Measurements from ENCODE around the gene MAGEA6.
"Not testable (repeated sequence)": the region's sequence is repeated elsewhere in the genome, so short reads cannot be mapped to it uniquely, and the experiment has no call there.

MAGEA6 gene, protein sequence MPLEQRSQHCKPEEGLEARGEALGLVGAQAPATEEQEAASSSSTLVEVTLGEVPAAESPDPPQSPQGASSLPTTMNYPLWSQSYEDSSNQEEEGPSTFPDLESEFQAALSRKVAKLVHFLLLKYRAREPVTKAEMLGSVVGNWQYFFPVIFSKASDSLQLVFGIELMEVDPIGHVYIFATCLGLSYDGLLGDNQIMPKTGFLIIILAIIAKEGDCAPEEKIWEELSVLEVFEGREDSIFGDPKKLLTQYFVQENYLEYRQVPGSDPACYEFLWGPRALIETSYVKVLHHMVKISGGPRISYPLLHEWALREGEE

GRCh38 chrX:152769549-152770289 lies at the start of gene MAGEA6:
TSS of gene MAGEA6 (minus strand) at chrX:152769689. CDS start at chrX:152767650, 2,039 bp downstream.
- DNase-seq (ENCODE audit: low read depth): not testable (repeated sequence)

- no peak for DNase-seq (ENCODE audit: low read depth)
Measured at GRCh38 chrX:152819266-152819665, 49.8 kb upstream of the MAGEA6 start.

- no peak for DNase-seq (ENCODE audit: low read depth)
Measured at GRCh38 chrX:152818356-152818755, 48.9 kb upstream of the MAGEA6 start.

DNA sequence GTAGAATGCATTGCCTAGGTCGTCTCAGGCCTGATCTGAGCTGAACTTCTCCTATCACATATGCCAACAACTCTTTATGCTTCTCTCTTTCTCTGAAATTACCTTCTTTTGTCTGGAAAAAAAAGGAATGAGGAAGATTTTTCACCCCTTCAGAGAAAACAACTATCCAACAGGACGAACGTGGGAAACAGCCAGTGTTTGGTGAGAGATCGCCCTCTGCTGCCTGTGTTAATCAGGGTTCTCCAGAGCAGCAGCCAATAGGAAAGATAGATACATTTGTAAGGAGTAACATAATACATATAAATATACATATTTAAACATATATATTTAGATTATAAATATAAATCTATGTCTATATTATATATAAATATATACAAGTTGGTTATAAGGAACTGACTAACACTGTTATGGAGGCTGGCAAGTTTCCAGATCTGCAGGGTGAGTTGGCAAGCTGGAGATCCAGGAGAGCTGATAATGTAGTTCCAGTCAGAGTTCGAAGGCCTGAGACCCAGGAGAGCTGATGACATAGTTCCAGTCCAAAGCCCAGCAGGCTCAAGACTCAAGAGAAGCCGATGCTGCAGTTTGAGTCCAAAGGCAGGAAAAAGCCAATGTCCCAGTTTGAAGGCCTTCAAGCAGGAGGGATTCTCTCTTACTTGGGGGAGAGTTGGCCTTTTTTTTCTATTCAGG lies 47.7 kb upstream of the MAGEA6 start:
- no peak for DNase-seq (ENCODE audit: low read depth)

DNA sequence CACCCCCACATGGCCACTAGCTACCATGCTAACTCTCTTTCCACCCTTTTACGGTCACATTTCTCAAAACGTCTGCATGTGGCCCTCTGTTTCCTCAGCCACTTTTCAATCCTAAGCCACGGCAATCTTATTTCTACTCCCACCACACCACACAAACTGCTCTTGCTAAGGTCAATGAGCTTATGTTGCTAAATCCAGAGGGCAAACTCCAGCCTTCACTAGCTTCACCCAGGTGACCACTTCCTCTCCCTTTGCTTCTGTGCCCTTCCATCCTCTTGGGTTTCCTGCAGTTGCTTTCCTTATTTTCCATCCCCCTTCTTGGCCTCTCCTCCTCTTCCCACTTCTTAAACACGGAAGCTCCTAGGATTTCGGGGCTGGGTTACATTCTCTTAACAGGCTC lies 44.6 kb upstream of the MAGEA6 start:
- DNase-seq (ENCODE audit: low read depth): no peak

DNA sequence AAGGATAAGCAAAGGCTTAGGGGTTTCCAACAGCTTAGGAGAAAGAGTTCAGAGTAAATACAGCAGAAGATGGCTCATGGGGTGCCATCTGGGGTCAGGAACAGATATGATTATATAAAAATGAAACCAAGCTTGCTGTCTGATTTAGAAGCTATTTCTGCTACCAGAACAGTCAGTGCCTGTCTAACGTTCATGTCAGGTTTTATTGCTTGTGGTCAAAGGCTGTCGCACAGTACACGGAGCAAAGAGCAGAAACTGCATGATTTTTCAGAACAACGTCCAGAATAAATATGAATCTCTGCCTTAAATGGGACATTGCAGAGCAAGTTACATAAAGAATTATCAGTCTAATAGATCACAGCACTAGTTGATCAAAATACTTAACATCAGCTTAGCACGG lies 43.7 kb upstream of the MAGEA6 start:
- DNase-seq (ENCODE audit: low read depth): no peak

DNA sequence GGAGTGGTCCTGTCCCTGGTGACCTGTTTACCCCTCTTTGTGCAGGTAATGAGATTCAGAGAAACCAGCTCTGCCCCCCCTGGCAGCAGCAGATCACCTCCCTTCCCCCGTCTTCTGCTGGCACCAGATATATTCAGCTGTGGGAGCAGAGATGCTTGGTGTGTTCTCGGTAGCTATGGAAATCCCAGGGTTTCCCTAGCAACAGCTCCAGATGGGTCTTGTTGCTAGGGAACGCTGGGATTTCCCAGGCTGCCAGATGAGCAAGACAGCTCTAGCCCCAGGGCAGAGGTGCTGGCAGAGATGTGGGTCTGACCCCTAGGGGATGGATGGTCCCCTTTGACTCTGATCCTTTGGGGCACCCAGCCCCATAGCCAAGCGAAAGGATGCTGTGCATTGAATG lies 40.9 kb upstream of the MAGEA6 start:
- no peak for DNase-seq (ENCODE audit: low read depth)

DNA sequence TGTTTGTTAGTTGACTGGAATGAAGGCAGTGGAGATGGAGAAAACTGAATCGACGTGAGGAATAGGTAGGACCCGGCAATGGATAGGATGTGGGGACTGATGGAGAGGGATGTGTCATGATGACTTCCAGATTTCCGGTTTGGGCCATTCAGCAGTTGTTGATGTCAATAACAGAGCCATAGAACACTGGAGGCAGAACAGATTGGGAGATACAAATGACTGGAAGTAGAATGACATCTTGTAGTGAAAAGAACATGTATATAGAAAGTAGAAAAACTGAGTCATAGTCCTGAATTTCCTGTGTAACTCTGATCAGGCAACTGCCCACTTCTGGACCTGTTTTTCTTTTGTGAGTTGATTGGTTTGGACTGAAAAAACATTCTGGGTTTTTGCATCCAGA lies 36.5 kb upstream of the MAGEA6 start:
- DNase-seq (ENCODE audit: low read depth): no peak

- no peak for DNase-seq (ENCODE audit: low read depth)
Measured at GRCh38 chrX:152798945-152799344, 29.5 kb upstream of the MAGEA6 start.

DNA sequence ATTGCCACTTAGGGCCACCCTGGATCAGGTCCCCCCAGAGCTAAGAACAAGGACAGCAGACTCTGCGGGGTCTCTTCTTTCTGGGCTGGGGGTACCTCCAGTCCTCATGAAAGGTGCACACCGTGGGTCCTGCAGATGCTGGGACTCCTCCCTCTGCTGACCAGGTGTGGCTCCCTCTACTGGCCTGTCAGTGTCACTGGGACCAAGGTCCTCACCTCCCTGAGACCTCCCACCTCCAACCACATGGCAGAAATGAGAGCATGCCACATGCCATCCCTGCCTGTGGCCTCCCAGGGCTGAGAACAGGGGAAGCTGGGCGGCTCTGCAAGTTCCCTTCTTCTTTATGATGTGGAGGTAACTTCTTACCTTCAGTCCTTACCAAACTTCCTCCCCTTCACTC lies 17.6 kb upstream of the MAGEA6 start:
- DNase-seq (ENCODE audit: low read depth): not testable (repeated sequence)

GRCh38 chrX:152766562-152766961 lies 2.9 kb downstream of the MAGEA6 start:
- DNase-seq (ENCODE audit: low read depth): not testable (repeated sequence)

DNA sequence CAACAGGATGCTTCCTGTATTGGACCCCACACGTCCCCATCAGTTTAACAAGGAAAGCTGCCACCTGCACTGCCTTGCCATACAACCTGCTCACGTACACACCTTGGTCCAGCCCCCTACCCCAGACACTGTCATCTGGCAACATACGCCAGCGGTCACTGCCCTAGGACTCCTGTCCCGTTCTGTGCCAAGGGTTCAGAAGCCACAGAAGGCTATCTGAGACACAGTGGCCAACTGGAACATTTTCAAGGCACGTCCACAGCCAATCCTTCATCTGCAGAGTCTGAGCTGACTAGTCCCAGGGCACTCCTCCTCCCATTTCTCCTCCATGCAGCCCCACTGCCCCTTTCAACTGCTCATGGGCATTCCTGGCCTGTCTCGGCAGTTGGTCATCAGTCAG lies 7.9 kb downstream of the MAGEA6 start:
- DNase-seq (ENCODE audit: low read depth): not testable (repeated sequence)

GRCh38 chrX:152759544-152759943 lies 9.9 kb downstream of the MAGEA6 start:
- DNase-seq (ENCODE audit: low read depth): not testable (repeated sequence)

DNA sequence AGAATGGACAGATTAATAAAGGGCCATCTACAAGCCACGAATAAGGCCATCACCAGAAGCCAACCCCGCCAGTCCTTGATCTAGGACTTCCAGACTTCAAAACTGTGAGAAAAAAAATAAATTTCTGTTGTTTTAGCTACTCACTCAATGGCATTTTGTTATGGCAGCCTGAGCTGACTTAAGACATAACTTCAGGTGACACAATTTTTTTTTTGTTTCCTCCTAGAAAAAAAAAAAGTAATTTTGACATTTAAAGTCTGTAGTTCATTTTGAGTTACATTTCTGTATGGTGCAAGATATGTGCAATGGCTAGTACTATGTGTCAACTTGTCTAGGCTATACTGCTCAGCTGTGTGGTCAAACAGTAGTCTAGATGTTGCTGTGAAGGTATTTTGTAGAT lies 10.6 kb downstream of the MAGEA6 start, which contains the start of gene CSAG3:
Gene CSAG3 (plus strand): TSS at position 301 of the 400 bp plus-strand sequence.
- not testable (repeated sequence) for DNase-seq (ENCODE audit: low read depth)

- DNase-seq (ENCODE audit: low read depth): not testable (repeated sequence)
Measured at GRCh38 chrX:152754871-152755270, 14.6 kb downstream of the MAGEA6 start.

DNA sequence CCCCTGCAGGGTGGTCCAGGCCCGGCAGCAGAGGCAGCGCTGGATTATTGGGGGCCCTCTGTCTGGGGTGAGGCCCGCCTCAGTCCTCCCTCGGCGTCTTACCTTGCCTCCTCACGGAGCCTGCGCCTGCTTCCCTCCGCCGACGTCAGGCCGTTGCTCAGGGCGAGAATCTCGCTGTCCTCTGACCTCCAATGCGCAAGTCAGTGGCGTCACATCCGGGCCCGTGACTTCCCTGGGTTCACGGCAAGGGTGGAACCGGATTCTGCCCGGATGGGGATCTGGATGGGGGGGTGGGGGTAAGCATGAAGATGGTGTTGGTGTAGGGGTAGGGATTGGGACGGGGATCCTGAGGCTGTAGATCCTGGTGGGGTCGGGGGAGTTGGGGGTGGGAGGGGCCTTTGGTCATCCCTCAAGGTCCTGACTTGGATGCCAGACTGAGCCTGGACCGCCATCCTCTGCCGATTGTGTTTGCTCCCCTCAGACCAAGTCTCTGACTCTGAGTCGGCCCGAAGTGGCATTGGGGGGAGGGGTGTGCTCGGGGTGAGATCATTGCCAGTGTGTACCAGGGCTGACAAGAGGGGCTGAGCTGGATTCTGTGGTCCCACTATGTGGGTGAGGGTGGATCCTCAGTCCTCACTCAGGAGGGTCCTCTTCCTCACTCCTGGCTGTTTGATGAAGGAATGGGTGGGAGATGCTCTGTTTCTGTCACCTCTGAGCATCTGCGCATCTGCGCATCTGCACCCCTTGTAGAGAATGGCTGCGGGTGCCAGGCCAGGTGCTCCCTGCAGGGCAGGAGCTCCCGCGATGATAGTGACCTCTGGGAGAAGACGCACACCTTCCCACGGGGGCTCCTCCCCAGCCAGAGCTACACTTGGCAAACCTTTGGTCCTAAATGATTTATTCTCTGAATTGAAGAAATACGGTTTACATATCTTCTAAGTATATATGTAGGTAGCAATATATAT lies 15.5 kb downstream of the MAGEA6 start, which contains the start of gene MAGEA2:
Gene MAGEA2 (minus strand): TSS at position 157 of the 965 bp plus-strand sequence. CDS start 2,479 bp downstream, outside the sequence.
- not testable (repeated sequence) for DNase-seq (ENCODE audit: low read depth)

- no peak for DNase-seq (ENCODE audit: low read depth)
Measured at GRCh38 chrX:152738560-152738959, 30.9 kb downstream of the MAGEA6 start.

GRCh38 chrX:152736528-152736927 lies 33.0 kb downstream of the MAGEA6 start:
- not testable (repeated sequence) for DNase-seq (ENCODE audit: low read depth)

DNA sequence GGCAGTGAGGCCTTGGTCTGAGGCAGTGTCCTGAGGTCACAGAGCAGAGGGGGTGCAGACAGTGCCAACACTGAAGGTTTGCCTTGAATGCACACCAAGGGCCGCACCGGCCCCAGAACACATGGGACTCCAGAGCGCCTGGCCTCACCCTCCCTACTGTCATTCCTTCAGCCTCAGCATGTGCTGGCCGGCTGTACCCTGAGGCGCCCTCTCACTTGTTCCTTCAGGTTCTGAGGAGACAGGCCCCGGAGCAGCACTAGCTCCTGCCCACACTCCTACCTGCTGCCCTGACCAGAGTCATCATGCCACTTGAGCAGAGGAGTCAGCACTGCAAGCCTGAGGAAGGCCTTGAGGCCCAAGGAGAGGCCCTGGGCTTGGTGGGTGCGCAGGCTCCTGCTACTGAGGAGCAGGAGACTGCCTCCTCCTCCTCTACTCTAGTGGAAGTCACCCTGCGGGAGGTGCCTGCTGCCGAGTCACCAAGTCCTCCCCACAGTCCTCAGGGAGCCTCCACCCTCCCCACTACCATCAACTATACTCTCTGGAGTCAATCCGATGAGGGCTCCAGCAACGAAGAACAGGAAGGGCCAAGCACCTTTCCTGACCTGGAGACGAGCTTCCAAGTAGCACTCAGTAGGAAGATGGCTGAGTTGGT lies 33.5 kb downstream of the MAGEA6 start:
- no peak for DNase-seq (ENCODE audit: low read depth)

DNA sequence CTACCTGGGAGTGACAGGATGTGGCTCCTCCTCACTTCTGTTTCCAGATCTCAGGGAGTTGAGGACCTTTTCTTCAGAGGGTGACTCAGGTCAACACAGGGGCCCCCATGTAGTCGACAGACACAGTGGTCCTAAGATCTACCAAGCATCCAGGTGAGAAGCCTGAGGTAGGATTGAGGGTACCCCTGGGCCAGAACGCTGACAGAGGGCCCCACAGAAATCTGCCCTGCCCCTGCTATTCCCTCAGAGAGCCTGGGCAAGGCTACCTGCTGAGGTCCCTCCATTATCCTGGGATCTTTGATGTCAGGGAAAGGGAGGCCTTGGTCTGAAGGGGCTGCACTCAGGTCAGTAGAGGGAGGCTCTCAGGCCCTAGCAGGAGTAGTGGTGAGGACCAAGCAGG lies 34.4 kb downstream of the MAGEA6 start:
- DNase-seq (ENCODE audit: low read depth): no peak

Measured in stimulated activated CD4-positive, alpha-beta T cell treated with anti-CD3 and anti-CD28 coated beads, Interleukin-2, amount 100 ng/mL, for 4 hours (primary cell).